GM21576 (cell line): ENCODE results near the gene CACUL1.
"Not testable (repeated sequence)": the region's sequence is repeated elsewhere in the genome, so short reads cannot be mapped to it uniquely, and the experiment has no call there.

Experiments used
- ATAC-seq: cut with Tn5 transposase; IDR thresholded peaks from one replicate; pipeline ENCODE4 v1.9.1; 2021; ENCODE audit warnings: mild to moderate bottlenecking, moderate library complexity; ENCODE audit not compliant: unreplicated experiment

CACUL1 gene

DNA sequence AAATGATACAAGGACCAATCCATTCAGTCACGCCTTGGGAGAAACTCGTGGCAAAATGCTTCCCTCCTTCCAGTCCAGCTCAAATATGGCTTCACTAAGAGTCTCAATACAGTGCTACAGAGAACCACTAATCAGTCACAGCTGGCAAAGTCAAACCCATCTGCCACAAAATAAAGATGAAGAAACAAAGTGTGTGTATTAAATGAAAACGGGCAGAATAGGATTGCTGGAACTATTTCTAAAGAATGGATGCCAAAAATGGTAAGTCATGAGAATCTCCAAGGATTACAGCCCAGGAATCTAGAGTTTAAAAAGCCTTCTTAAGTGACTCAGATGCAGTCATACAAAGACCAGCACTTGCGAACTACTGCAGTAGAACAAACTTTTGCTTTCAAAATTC is 61.9 kb downstream of the CACUL1 start:
- no peak for ATAC-seq

DNA sequence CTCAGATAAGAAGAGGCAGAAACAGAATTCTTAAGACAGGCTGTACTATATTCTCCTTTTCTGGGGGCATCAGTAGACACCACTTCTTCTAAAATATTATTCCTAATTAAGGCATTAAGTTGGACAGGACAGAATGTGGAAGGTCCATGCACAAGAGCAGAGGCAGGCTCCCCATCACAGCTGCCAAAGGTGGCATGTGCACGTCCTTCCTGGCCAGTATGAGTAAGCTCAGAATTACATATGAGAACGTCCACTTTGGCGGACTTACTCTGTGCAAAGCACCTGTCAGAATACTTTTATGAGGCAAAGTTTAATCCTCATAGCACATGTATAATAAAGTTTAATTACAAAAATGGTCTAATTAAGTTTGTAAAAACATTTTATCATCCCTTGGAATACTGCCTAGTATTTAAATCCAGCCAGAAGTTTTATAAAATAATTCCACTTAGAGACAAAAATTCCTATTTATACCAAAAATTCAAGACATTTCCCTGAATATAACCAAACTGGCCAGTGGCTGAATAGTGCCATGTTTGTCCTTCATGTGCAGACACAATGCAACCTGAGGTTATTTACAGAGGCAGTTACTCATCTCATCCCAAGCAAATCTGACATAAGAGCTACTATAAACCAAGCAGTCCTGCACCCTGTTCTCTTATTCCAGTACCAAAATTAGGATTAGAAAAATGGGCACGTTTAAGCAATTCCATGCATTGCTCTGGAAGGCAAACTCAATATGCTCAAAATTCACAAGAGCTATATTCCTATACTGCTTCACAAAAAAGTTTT is 65.5 kb downstream of the CACUL1 start:
- no peak for ATAC-seq

DNA sequence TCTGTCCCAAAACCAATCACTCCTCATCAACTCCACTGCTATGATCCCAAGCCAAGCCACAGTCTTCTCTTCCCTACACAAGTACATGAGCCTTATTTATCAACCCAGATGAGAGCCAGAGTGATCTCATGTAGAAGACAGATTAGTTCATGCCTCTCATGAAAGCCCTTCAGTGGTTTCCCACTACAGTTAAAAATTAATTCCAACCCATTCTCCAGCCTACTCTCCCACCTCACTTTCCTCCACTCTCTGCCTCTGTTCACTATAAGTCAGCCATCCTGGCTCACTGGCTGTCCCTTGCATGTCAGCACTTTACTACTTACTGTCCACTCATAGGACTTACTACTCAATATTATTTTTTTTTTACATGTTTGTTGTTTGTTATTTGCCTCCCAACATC is 67.3 kb downstream of the CACUL1 start:
- no peak for ATAC-seq

DNA sequence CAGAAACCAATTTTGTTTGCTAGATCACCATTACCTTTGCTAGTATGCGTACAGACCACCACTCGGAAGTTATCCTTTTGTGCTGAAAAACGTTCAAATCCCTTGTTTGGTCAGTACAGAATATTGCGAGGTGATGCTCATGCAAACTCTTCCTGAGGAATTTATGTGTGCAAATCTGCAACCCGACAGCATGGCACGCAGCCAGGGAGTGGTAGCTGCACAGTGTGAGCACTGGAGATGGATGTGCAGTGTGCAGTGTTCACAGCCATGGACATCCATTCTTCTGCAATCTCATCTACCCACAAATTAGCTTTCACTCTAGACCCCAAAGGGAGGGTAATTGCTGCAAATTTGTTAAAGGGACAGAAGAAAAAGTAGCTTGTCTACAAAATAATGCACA is 72.2 kb downstream of the CACUL1 start:
- ATAC-seq = no peak

DNA sequence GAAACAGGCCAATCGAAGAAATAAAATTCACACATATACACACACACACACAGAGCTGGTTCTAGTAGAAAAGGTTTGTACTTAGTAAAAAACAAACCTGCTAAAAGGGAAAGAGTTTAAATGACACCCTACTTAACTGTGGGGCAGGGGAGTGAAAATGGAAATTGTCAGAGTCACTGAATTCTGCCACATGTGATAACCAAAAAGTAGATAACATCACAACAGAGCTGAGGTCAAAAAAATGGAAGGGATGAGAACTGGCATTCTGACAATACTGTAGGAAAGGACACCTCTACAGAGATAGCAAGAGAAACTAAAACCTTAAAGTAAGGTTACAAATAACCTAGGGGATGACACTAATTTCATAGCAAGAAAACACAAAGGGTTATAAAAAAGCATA is 74.6 kb downstream of the CACUL1 start:
- ATAC-seq = no peak

DNA sequence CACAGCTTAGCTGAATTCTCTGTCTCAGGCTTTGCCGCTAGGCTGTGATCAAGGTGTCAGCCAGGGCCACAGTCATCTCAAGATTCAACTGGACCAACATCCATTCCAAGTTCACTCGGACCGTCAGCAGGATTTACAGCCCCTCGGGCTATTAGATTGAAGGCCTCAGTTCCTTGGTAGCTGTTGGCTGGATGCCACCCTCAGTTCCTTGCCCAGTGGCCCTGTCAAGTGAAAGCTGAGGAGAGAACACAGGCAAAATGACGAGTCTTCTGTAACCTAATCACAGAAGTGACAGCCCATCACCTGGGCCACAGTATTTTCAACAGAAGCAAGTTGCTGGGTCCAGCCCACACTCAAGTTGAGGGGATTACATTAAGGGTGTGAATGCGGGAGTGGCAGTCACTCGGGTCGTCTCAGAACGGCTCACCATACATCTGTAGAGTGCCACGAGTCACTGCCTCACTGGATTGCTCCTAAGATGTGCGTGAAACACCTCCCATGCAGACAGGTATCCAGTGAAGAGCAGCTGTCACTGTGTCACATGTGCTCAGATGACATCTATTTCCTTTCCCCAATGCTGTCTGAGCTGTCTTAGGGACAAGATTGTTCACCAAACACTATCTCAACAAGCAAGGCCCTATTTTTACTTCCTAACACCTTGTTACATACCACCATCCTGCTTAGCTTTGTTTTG is 80.4 kb downstream of the CACUL1 start:
- ATAC-seq = no peak

DNA sequence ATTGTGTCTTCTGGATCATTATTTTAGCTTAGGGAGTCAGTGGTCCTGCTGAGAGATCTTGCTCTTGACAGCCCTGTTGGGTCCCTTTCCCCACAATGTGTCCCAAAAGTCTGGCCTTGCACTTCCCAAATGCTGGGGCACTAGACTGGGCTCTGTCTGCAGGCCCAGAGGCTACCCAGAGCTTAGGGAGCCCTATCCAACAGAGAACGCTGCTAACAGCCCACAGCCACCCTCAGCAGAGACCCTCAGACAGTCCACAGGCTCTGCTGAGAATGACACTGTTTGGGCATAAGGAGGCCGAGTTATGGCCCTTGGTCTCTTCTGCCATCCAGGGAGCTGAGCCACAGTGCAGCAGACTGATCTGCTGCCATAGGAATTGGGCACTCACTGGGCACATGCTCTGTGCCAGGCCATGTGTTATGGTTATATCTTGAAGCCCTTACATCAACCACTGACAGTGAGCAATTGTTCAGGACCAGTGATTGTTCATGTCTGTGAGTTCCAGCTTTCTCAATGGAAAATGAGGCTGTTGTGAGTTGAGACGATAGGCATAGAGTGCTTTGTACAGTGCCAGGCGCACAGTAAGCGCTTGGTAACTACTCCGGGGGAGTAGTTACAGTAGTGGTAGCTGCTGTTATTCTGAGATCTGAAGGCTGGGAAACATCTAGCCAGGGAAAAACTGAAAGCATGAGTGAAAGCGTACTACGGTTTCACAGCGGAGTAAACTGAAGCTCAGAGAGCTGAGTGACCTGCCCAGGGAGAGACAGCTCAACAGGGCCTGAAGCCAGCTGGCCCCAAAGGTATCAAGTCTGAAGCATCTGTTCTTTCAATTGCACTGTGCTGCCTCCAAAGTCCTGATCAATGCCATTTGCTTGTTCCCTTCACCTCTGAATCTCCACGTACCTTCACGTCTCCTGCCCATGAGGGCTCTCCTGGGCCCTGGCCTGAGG is 81.7 kb downstream of the CACUL1 start:
- ATAC-seq = no peak

DNA sequence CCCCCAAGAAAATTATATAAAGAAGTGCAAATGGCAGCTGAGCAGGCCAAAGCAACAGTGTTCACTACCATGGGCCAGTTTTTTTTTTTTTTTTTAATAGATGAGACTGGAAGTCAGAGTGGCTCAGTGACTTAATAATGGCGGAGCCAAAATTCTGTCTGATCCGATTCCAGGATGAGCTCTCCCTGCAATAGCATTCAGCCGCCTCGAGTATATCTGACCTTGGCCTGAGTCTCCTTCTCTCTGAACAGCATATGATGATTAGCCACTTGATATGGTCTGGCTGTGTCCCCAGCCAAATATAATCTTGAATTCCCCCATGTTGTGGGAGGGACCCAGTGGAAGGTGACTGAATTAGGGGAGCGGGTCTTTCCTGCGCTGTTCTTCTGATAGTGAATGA is 82.6 kb downstream of the CACUL1 start:
- ATAC-seq = no peak

DNA sequence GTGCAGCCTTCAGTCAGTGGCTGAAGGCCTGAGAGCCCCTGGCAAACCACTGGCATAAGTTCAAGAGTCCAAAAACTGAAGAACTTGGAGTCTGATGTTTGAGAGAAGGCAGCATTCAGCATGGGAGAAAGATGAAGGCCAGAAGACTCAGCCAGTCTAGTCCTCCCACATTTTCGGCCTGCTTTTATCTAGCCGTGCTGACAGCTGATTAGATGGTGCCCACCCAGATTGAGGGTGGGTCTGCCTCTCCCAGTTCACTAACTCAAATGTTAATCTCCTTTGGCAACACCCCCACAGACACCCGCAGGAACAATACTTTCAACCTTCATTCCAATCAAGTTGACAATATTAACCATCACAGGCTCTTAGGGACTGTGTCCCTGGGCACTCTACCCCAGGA is 83.5 kb downstream of the CACUL1 start:
- ATAC-seq = not testable (repeated sequence)

DNA sequence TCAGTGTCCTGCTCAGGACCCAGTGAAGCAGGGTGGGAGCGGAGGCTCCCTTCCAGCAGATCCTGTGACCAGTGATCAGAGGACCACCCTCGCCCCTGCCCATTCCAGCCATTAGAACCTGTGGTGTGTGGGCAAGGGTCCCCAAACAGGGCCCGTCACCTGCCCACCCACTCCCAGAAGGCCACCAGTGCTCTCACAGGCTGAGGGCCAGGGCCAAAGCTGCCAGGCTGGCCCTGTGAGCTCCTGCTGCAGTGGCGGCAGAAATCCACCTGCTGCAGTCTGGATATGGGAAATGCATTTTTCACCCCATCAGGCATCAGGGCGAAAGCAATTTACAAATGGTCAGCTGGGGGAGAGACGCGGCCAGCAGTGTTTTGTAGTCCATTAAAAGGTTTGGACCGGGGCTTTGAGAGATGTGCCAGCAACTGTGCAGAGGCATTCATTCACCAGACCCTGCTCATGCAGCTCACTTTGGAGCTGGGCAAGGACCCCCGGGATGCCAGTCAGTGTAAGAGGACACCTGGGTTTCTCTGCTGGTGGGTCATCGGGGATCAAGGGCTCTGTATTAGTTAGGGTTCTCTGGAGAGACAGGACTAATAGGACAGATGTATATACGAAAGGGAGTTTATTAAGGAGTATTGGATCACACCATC is 84.2 kb downstream of the CACUL1 start:
- no peak for ATAC-seq

DNA sequence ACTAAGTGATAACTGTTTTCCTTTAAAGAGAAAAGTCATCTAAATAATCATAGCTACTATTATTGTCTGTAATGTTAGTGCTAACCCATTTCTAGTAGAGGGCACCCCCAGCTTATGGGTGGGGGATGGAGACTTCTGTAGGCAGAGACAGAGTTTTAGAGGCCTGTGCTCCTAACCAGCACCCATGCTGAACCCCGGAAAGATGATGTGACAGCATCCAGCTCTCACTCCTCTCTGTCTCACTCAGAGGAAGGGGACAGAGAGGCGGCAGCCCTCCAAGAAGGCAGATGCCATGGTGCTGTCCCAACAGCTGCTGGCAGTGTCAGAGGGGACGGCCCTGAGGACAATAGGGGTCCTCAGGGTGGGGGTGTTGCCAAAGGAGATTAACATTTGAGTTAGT is 84.9 kb downstream of the CACUL1 start:
- no peak for ATAC-seq

DNA sequence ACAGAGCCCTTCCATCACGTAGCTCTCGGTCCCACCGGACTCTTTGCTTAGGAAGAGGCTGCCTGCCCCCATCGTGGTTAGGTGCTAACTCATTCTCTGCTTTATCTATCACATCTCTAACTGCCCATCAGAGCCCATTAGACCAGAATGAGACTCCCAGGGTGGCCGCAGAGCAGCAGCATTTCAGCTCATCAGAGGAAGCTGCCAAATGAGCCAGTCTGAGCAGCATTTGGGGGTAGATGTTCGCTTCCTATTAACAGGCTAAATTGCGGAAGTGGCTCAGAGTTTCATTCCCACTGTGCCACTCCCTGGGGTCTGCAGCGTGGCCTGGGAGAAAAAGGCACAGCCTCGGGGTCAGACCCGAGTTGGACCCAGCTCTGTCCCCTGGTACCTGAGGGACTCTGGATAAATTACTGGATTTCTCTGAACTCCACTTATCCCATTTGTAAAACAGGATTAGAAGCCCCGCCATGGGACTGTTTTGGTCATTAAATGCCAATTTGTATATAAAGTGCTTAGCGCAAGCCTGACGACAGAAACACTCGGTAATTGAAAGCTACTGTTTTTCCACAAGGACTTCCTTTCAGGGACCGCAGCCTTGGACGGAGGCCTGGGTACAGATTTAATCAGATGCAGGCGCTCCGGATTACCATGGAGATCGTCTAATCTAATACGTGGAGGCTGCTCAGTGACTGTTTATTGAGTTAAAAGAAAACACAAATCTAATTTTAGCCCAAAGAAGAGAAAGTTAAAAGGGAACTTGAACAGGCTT is 85.6 kb downstream of the CACUL1 start:
- peak; percentile 43 for ATAC-seq

DNA sequence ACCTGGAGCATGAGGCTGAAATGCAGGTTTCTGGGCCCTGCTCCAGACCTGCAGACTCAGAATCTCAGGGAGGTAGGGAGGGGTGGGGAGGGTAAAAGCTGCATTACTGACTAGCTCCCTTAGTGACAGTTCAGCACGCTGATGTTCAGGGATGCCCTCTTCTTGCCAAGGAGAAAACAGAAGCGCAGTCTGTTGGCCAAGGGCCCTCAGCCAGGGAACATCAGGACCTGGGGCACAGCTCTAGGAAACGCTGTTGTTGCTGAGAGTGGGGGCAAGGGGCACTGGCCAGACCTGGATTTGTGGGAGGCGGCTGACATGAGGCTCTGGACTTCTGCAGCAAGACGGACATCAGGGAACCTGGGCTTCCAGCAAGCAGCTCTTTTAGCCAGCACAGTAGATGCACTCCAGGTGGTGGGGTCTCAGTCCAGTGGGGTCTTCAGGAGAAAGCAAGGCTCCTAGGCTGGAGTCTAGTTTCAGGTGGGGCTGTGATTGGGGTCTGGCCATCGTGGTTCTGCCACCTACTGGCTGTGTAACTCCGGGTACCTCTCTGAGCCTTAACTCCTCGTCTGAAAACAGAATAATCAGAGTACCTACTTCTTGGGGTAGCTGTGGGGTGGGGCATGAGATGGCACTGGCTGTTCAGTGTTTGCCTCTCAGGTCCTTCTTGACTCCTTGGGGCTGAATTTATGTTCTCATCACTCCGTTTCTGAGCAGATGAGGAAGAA is 86.4 kb downstream of the CACUL1 start:
- ATAC-seq = no peak

DNA sequence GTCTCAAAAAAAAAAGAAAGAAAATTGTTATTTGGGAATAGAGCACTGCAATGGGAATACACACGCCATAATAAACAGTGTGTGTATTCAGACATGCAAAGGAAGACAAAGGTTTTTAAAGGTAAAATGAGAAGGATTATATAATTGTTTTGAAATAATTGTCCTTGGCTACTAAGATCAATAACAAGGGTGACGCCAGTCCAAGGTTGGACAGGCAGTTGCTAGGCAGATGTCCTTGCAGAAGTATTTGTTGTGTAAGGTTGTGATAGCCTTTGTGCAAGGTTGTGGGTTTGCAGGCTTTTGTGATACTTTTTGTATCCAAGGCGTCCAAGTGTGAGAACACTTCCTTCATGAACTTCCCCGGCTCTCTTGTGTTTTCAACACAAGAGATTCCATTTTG is 87.0 kb downstream of the CACUL1 start:
- ATAC-seq = no peak

DNA sequence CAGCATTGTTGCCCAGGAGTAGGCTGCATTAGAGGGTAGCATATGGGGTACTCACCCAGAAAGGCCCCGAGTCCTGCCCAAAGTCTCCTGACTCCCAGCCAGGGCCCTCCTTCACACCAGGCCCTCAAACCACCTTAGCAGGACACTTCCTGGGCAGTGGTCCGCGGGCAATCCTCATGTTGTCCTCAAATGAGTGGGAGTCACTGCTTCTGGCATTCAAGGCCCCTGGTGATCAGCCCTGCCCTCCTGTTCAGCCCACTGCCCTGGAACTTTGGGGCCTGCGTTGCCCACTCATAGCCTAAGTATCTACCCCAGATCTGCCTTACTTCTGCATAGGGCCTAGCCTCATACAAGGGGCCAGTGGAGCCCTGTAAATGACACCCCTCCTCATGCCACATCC is 88.4 kb downstream of the CACUL1 start:
- ATAC-seq = no peak

DNA sequence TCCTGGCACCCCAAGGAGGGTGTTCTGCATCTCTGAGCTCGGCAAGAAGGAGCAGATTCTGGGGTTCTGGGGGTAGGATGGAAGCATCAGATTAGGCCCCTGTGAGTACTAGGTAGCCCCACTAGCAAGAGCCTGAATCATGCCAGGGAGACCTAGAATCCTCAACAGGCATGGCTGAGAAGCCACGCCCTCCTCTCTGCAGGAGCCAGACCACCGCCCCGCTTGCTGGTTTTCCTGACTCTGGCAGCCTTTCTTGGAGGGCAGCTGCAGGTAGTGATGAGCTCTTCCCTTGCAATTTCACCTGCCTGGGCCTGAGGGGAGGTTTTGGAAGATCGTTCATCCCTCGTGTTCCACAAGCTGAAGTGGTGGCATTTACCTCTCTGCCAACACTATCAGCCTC is 90.4 kb downstream of the CACUL1 start:
- ATAC-seq = no peak

DNA sequence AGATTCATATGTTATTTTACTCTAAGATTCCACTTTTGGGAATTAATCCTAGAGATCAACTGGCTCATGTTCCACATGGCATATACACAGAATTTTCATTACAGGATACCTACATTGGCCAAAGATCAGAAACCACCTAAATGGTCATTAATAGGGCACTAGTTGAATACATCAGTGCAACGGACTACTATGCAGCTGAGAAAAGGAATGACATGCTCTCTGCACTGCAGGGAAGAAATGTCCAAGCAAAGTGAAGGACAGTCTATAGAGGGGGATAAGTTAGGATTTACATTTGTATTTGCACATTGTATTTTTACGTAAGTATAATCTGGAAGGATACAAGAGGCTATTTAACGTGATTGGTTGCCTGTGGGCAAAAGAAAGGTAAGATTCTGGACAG is 91.6 kb downstream of the CACUL1 start:
- no peak for ATAC-seq

DNA sequence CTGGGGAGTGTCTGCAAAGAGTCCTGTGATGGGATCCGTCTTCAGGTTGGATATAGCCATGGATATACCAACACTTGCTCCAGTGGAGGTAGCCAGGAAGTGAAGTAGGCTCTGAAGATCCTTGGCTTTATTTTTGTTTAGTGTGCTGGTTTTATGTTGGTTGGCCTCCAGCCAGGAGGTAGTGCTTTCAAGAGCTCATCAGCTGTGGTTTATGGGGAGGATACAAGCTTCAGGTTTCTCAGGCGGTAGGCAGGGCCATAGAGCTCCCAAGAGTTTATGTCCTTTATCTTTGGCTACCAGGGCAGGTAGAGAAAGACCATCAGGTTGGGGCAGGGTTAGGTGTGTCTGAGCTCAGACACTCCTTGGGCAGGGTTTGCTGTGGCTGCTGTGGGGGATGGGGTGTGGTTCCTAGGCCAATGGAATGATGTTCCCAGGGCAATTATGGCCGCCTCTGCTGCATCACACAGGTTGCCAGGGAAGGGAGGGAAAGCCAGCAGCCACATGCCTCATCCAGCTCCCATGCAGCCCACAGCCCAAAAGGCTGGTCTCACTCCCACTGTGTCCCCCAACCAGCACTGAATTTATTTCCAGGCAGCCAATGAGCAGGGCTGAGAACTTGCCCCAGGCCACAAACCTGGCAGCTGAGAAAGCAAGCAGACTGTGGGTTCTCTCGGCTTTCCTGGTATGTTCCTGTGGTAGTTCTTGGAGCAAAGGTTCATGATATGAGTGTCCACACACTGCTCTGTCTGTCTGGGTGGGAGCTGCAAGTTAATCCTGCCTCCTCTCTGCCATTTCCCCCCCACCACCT is 92.3 kb downstream of the CACUL1 start:
- ATAC-seq = no peak

DNA sequence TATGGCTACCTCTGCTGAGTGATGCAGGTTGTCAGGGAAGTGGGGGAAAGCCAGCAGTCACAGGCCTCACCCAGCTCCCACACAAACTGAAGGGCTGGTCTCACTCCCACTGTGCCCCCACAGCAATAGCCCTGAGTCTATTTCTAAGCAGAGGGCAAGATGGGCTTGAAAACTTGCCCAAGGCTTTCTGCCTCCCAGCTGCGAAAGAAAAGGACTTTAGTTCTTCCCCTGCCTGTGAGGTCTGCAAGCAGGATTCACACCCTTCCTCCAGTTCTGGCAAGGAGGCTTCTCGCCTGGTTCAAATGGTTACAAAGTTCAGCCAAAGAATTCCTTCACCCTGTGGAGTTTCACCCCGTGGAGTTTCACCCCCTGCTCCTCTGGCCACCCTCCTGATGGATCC is 96.0 kb downstream of the CACUL1 start:
- no peak for ATAC-seq
